ENCODE results near the gene ETS2.
A peak's percentile ranks its signal among the peaks of the same experiment; 100 is the strongest.

Gene ETS2

GRCh38 chr21:38780879-38781278, 24.9 kb upstream of the ETS2 start:
- DNase-seq, result peak in 1 of 5 donors; percentile 67

- no peak for DNase-seq
Observed at GRCh38 chr21:38784458-38785266, 21.1 kb upstream of the ETS2 start.

- no peak for DNase-seq
Observed at GRCh38 chr21:38785483-38785882, 20.2 kb upstream of the ETS2 start.

GRCh38 chr21:38787016-38787415, 18.7 kb upstream of the ETS2 start:
- DNase-seq, result no peak

GRCh38 chr21:38787461-38788274, 18.1 kb upstream of the ETS2 start:
- no peak for DNase-seq

GRCh38 chr21:38788275-38788905, 17.3 kb upstream of the ETS2 start:
- no peak for DNase-seq

GRCh38 chr21:38789275-38789674, 16.5 kb upstream of the ETS2 start:
- no peak for DNase-seq

- no peak for DNase-seq
Observed at GRCh38 chr21:38790059-38790458, 15.7 kb upstream of the ETS2 start.

- DNase-seq, result no peak
Observed at GRCh38 chr21:38790961-38791360, 14.8 kb upstream of the ETS2 start.

GRCh38 chr21:38792676-38793459, 12.9 kb upstream of the ETS2 start:
- DNase-seq, result no peak

GRCh38 chr21:38793926-38794713, 11.6 kb upstream of the ETS2 start:
- no peak for DNase-seq

GRCh38 chr21:38794978-38795377, 10.8 kb upstream of the ETS2 start:
- no peak for DNase-seq

- DNase-seq, result no peak
Observed at GRCh38 chr21:38795475-38795874, 10.3 kb upstream of the ETS2 start.

GRCh38 chr21:38796424-38796823, 9.3 kb upstream of the ETS2 start:
- no peak for DNase-seq

GRCh38 chr21:38797470-38797869, 8.3 kb upstream of the ETS2 start:
- DNase-seq, result no peak

- DNase-seq, result no peak
Observed at GRCh38 chr21:38798081-38798480, 7.6 kb upstream of the ETS2 start.

- DNase-seq, result peak in 1 of 5 donors; percentile 10
Observed at GRCh38 chr21:38798481-38798882, 7.2 kb upstream of the ETS2 start.

- DNase-seq, result no peak
Observed at GRCh38 chr21:38800046-38800758, 5.5 kb upstream of the ETS2 start.

GRCh38 chr21:38800924-38801744, 4.6 kb upstream of the ETS2 start:
- DNase-seq, result no peak
